Islet precursor cell (in vitro differentiated cells): ENCODE data around the gene YTHDF1.
A peak's percentile ranks its signal among the peaks of the same experiment; 100 is the strongest.
"Not testable (repeated sequence)": the region's sequence is repeated elsewhere in the genome, so short reads cannot be mapped to it uniquely, and the experiment has no call there.

Source experiments
- DNase-seq: peaks from one replicate; pipeline ENCODE4 v3.0.0-alpha.2; 2018

Gene YTHDF1

GRCh38 chr20:63216041-63216848, at the start of gene YTHDF1:
Gene YTHDF1 (minus strand): TSS chr20:63216131. CDS start chr20:63215892, 239 bp downstream.
- DNase-seq: peak; percentile 98

GRCh38 chr20:63264519-63264918, 48.6 kb upstream of the YTHDF1 start:
- DNase-seq: no peak

- DNase-seq: no peak
Measured at GRCh38 chr20:63264000-63264399, 48.1 kb upstream of the YTHDF1 start.

- DNase-seq: no peak
Measured at GRCh38 chr20:63262836-63263235, 46.9 kb upstream of the YTHDF1 start.

GRCh38 chr20:63261795-63262528, 46.0 kb upstream of the YTHDF1 start:
- DNase-seq: no peak

- DNase-seq: no peak
Measured at GRCh38 chr20:63261060-63261794, 45.3 kb upstream of the YTHDF1 start.

- DNase-seq: no peak
Measured at GRCh38 chr20:63260521-63260920, 44.6 kb upstream of the YTHDF1 start.

GRCh38 chr20:63259734-63260460, 44.0 kb upstream of the YTHDF1 start:
- no peak for DNase-seq

GRCh38 chr20:63258781-63259180, 42.9 kb upstream of the YTHDF1 start:
- DNase-seq: no peak

GRCh38 chr20:63257629-63258028, 41.7 kb upstream of the YTHDF1 start:
- DNase-seq: no peak

GRCh38 chr20:63256954-63257353, 41.0 kb upstream of the YTHDF1 start:
- DNase-seq: no peak

GRCh38 chr20:63255931-63256704, 40.2 kb upstream of the YTHDF1 start:
- DNase-seq: no peak

- DNase-seq: peak; percentile 81
Measured at GRCh38 chr20:63254606-63255384, 38.9 kb upstream of the YTHDF1 start.

GRCh38 chr20:63254232-63254605, 38.3 kb upstream of the YTHDF1 start, which contains the start of gene NKAIN4:
Gene NKAIN4 (minus strand): TSS chr20:63254463. CDS start chr20:63254450, 13 bp downstream.
- no peak for DNase-seq

- peak; percentile 87 for DNase-seq
Measured at GRCh38 chr20:63253438-63254231, 37.7 kb upstream of the YTHDF1 start.

- no peak for DNase-seq
Measured at GRCh38 chr20:63253065-63253437, 37.1 kb upstream of the YTHDF1 start.

GRCh38 chr20:63252284-63252711, 36.4 kb upstream of the YTHDF1 start:
- DNase-seq: no peak

- DNase-seq: not testable (repeated sequence)
Measured at GRCh38 chr20:63251350-63251749, 35.4 kb upstream of the YTHDF1 start.

GRCh38 chr20:63249891-63250290, 34.0 kb upstream of the YTHDF1 start:
- no peak for DNase-seq
